Measurements from ENCODE around the gene FREM1. TPM values are rescaled to one million over a fixed set of nuclear protein-coding genes. Genes with fewer than 3 reads are reported as not detected.

The FREM1 gene
- total and polyA plus RNA-seq, 7 experiments from 2014 or later, result 0.24 to 0.86 TPM; not detected in 5

DNA sequence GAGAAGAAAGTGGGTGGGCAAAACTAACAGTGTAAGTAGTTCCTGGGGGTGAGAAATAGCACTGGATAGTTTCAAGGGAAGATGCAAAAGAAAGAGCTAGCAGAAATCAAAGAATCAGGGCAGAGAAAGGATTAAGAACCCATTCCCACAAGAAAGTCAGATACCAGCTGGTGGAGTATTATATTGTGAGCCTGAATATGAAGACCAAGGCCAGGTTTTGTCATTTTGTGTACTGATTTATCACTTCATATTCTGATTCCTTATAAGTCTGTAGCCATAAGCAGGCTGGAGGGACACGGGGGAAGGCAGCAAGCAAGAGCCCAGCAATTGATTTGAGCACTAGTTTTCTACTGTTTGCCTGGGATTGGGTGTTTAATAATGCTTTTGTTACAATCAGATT lies 80.2 kb downstream of the FREM1 start:
- H3K4me3 ChIP-seq (ENCODE audit: low read length), result no peak overlapping the region

DNA sequence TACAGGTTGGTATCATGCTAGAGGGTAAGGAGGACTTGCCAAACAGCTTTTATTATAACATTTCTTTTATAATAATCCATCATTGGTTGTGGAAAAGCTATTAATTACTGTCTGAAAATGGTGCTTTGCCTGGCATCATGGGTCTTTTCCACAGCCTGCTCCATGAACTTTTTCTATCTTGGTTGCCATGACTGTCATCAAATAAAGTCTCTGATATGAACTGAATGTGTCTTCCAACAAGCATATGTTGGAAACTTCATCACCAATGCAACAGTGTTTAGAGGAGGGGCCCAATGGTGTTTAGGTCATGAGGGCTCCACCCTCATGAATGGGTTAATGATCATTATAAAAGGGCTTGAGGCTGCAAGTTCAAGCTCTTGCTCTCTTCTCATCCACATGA lies 81.0 kb downstream of the FREM1 start:
- H3K9me3 Mint-ChIP-seq, result peaks cover 0 to 8% (median 0%) of the 10 kb centered on the region in 11 donors
- H3K27ac Mint-ChIP-seq, result no peak overlapping the region
- H3K27me3 ChIP-seq (ENCODE audit: control insufficient read depth in 2 of 2, insufficient read depth in 2 of 2, low read length in 2 of 2), result no peaks in the 10 kb centered on the region
- no peaks in the 10 kb centered on the region for H3K9me3 ChIP-seq (ENCODE audit: control insufficient read depth in 2 of 3, low read length in 3 of 3)
- peaks cover 0 to 9% (median 3%) of the 10 kb centered on the region in 5 donors for H3K27me3 Mint-ChIP-seq
- H3K4me1 Mint-ChIP-seq, result no peaks in the 10 kb centered on the region
- ATAC-seq (no peak), DNase-seq (no peak)
- H3K36me3 ChIP-seq (ENCODE audit: control insufficient read depth in 2 of 3, insufficient read depth in 3 of 3, low read length in 3 of 3), result no peaks in the 10 kb centered on the region
- H3K27ac ChIP-seq (ENCODE audit: low read depth, low read length), result no peak overlapping the region
- H3K4me3 Mint-ChIP-seq, result no peak overlapping the region
- H3K4me3 ChIP-seq (ENCODE audit: low read length), result no peak overlapping the region
- CTCF ChIA-PET, result no interaction called here
- POLR2A ChIA-PET, result no interaction called here
- intact Hi-C loops (cut with micrococcal nuclease), result no loop called here
- H3K4me1 ChIP-seq (ENCODE audit: control insufficient read depth in 2 of 2, insufficient read depth in 2 of 2, low read length in 2 of 2), result no peaks in the 10 kb centered on the region
- no peaks in the 10 kb centered on the region for H3K36me3 Mint-ChIP-seq

More for the DNA sequence above, 80.2 kb downstream of the FREM1 start:
- Histone ChIP-seq H3K27me3 (ENCODE audit: control insufficient read depth in 2 of 2, insufficient read depth in 2 of 2, low read length in 2 of 2) (no peaks in the 10 kb centered on the region), H3K36me3 (ENCODE audit: control insufficient read depth in 2 of 3, insufficient read depth in 3 of 3, low read length in 3 of 3) (no peaks in the 10 kb centered on the region), H3K27ac (ENCODE audit: low read depth, low read length) (no peak overlapping the region), H3K9me3 (ENCODE audit: control insufficient read depth in 2 of 3, low read length in 3 of 3) (no peaks in the 10 kb centered on the region), H3K4me1 (ENCODE audit: control insufficient read depth in 2 of 2, insufficient read depth in 2 of 2, low read length in 2 of 2) (no peaks in the 10 kb centered on the region)
- Mint-ChIP-seq H3K9me3 (peaks cover 0 to 8% (median 0%) of the 10 kb centered on the region in 11 donors), H3K36me3 (no peaks in the 10 kb centered on the region), H3K27me3 (peaks cover 0 to 9% (median 3%) of the 10 kb centered on the region in 5 donors), H3K27ac (no peak overlapping the region), H3K4me1 (no peaks in the 10 kb centered on the region), H3K4me3 (no peak overlapping the region)
- DNase-seq (no peak), ATAC-seq (no peak)
- POLR2A ChIA-PET, result no interaction called here
- CTCF ChIA-PET, result no interaction called here
- intact Hi-C loops (cut with micrococcal nuclease), result no loop called here

DNA sequence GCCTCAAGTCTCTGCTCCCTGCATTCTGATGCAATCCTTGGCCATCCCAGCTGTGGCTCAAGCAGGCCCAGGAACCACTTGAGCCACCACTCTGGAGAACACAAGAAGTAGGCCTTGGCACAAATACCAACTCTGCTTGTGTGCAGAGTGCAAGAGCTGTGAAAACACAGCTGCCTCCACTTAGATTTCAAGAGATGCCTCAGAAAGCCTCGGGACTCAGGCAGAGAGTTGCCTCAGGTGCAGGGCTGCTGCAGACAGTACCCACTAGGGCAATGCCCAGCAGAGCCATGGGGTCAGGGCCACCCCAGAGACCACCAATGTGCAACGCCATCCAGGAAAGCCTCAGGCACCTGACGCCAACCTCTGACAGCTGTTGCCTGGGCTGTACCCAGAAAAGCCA lies 82.4 kb downstream of the FREM1 start:
- Histone ChIP-seq H3K27me3 (ENCODE audit: control insufficient read depth in 2 of 2, insufficient read depth in 2 of 2, low read length in 2 of 2) (no peaks in the 10 kb centered on the region), H3K36me3 (ENCODE audit: control insufficient read depth in 2 of 3, insufficient read depth in 3 of 3, low read length in 3 of 3) (no peaks in the 10 kb centered on the region), H3K27ac (ENCODE audit: low read depth, low read length) (no peak overlapping the region), H3K4me3 (ENCODE audit: low read length) (no peak overlapping the region), H3K4me1 (ENCODE audit: control insufficient read depth in 2 of 2, insufficient read depth in 2 of 2, low read length in 2 of 2) (no peaks in the 10 kb centered on the region), H3K9me3 (ENCODE audit: control insufficient read depth in 2 of 3, low read length in 3 of 3) (no peaks in the 10 kb centered on the region)
- no peaks in the 10 kb centered on the region for H3K4me1 Mint-ChIP-seq
- ChIA-PET POLR2A (no interaction called here), CTCF (no interaction called here)
- peaks cover 0 to 8% (median 0%) of the 10 kb centered on the region in 11 donors for H3K9me3 Mint-ChIP-seq
- H3K4me3 Mint-ChIP-seq, result no peak overlapping the region
- no peak for DNase-seq
- no peaks in the 10 kb centered on the region for H3K36me3 Mint-ChIP-seq
- peaks cover 0 to 9% (median 3%) of the 10 kb centered on the region in 5 donors for H3K27me3 Mint-ChIP-seq
- no peak overlapping the region for H3K27ac Mint-ChIP-seq
- intact Hi-C loops (cut with micrococcal nuclease), result no loop called here
- no peak for ATAC-seq

DNA sequence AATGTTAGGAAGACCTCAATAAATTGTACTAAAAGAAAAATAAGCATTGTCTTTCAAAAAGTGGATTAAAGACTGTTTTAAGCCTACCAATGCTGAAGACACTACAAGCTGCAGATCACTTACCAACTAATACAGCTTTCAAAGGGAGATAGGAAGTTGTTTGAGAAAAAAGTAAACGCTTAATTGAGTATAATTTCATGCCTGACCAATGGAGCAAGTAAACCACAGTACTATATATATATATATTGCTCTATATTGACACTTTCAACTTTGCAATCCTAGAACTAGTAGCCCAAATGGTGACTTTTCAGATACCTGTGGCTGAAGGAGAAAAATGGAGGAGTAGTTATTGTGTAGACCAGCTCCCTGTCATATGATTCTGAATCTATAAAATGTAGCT lies 85.7 kb downstream of the FREM1 start:
- Histone ChIP-seq H3K9me3 (ENCODE audit: control insufficient read depth in 2 of 3, low read length in 3 of 3) (no peaks in the 10 kb centered on the region), H3K27ac (ENCODE audit: low read depth, low read length) (no peak overlapping the region), H3K36me3 (ENCODE audit: control insufficient read depth in 2 of 3, insufficient read depth in 3 of 3, low read length in 3 of 3) (no peaks in the 10 kb centered on the region), H3K4me1 (ENCODE audit: control insufficient read depth in 2 of 2, insufficient read depth in 2 of 2, low read length in 2 of 2) (no peaks in the 10 kb centered on the region), H3K4me3 (ENCODE audit: low read length) (no peak overlapping the region), H3K27me3 (ENCODE audit: control insufficient read depth in 2 of 2, insufficient read depth in 2 of 2, low read length in 2 of 2) (no peaks in the 10 kb centered on the region)
- H3K27me3 Mint-ChIP-seq, result peaks cover 0 to 22% (median 10%) of the 10 kb centered on the region in 5 donors
- no peak overlapping the region for H3K4me3 Mint-ChIP-seq
- H3K27ac Mint-ChIP-seq, result no peak overlapping the region
- H3K36me3 Mint-ChIP-seq, result no peaks in the 10 kb centered on the region
- H3K4me1 Mint-ChIP-seq, result no peaks in the 10 kb centered on the region
- peaks cover 0 to 2% (median 0%) of the 10 kb centered on the region in 11 donors for H3K9me3 Mint-ChIP-seq
- intact Hi-C loops (cut with micrococcal nuclease), result no loop called here
- ATAC-seq (no peak), DNase-seq (no peak)
- CTCF ChIA-PET, result no interaction called here
- POLR2A ChIA-PET, result no interaction called here

DNA sequence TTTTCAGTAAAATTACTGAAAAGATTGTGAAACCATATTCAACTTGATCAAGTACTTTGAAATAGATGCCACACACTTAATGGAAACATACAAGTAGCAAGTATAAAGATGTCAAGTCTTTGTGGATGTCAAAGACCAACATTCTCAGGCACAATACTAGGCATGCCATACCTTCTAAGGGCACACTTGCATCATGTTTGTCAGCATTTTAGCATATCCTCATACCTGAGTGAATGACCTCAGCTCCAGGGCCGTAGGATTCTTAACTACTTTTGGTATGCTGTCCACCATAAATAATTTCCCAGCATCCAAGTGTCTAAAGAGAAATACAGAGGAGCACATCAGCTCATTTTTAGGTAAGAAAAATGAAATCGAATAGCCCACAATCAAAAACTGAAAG lies 86.4 kb downstream of the FREM1 start:
- no peak overlapping the region for H3K4me3 Mint-ChIP-seq
- Histone ChIP-seq H3K27me3 (ENCODE audit: control insufficient read depth in 2 of 2, insufficient read depth in 2 of 2, low read length in 2 of 2) (no peaks in the 10 kb centered on the region), H3K36me3 (ENCODE audit: control insufficient read depth in 2 of 3, insufficient read depth in 3 of 3, low read length in 3 of 3) (no peaks in the 10 kb centered on the region), H3K9me3 (ENCODE audit: control insufficient read depth in 2 of 3, low read length in 3 of 3) (no peaks in the 10 kb centered on the region), H3K27ac (ENCODE audit: low read depth, low read length) (no peak overlapping the region), H3K4me3 (ENCODE audit: low read length) (no peak overlapping the region), H3K4me1 (ENCODE audit: control insufficient read depth in 2 of 2, insufficient read depth in 2 of 2, low read length in 2 of 2) (no peaks in the 10 kb centered on the region)
- H3K36me3 Mint-ChIP-seq, result no peaks in the 10 kb centered on the region
- DNase-seq (no peak), ATAC-seq (no peak)
- H3K27me3 Mint-ChIP-seq, result peaks cover 0 to 29% (median 10%) of the 10 kb centered on the region in 5 donors
- no peaks in the 10 kb centered on the region for H3K9me3 Mint-ChIP-seq
- intact Hi-C loops (cut with micrococcal nuclease), result no loop called here
- ChIA-PET CTCF (no interaction called here), POLR2A (no interaction called here)
- H3K27ac Mint-ChIP-seq, result no peak overlapping the region
- H3K4me1 Mint-ChIP-seq, result no peaks in the 10 kb centered on the region

DNA sequence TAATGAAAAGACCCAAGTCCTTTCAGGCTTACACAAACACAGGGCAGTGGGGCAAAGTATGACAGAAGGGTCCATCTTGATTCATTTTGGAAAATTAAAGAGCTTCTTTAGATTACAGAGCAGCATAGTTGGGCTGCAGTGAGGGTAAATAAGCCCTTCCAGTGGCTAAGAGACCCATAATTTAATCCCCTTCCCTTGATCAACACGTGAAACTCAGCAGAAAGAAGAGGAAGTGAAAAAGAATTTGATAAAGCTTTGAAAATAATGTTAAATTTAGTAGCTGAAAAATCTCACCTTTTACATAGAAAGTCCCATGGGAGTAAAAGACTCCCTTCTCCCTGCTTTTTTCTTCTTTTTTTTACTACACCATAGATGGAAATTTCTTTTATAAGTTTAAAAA lies 87.6 kb downstream of the FREM1 start:
- ChIA-PET CTCF (no interaction called here), POLR2A (no interaction called here)
- intact Hi-C loops (cut with micrococcal nuclease), result no loop called here
- H3K27me3 ChIP-seq (ENCODE audit: control insufficient read depth in 2 of 2, insufficient read depth in 2 of 2, low read length in 2 of 2), result no peaks in the 10 kb centered on the region
- H3K36me3 ChIP-seq (ENCODE audit: control insufficient read depth in 2 of 3, insufficient read depth in 3 of 3, low read length in 3 of 3), result no peaks in the 10 kb centered on the region
- H3K4me3 Mint-ChIP-seq, result no peak overlapping the region
- no peaks in the 10 kb centered on the region for H3K36me3 Mint-ChIP-seq
- ATAC-seq, result no peak
- H3K4me1 ChIP-seq (ENCODE audit: control insufficient read depth in 2 of 2, insufficient read depth in 2 of 2, low read length in 2 of 2), result no peaks in the 10 kb centered on the region
- H3K27ac Mint-ChIP-seq, result no peak overlapping the region
- H3K27me3 Mint-ChIP-seq, result peaks cover 0 to 29% (median 15%) of the 10 kb centered on the region in 5 donors
- H3K9me3 ChIP-seq (ENCODE audit: control insufficient read depth in 2 of 3, low read length in 3 of 3), result no peaks in the 10 kb centered on the region
- DNase-seq, result no peak
- H3K9me3 Mint-ChIP-seq, result no peaks in the 10 kb centered on the region
- H3K4me1 Mint-ChIP-seq, result no peaks in the 10 kb centered on the region
- H3K4me3 ChIP-seq (ENCODE audit: low read length), result no peak overlapping the region
- H3K27ac ChIP-seq (ENCODE audit: low read depth, low read length), result no peak overlapping the region

DNA sequence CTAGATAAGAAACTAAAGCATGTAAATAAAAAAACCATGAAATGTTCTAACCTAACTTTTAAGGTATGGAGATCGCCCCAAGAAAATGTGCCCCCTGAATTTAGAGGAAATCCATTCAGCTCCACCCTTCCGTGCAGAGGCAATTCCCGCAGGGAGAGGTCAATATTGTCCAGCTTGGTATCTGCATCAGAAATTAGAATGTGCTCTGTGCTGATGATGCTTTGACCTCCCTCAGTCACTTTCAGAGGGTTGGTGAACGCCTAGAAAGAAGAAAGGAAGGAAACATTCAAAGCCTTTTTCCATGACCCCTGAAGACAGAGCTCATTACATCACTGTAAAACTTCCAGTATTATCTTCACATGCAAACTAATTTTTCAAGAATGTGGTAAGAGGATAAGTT lies 91.0 kb downstream of the FREM1 start:
- no peaks in the 10 kb centered on the region for H3K4me1 Mint-ChIP-seq
- H3K4me3 ChIP-seq (ENCODE audit: low read length), result no peak overlapping the region
- H3K27ac ChIP-seq (ENCODE audit: low read depth, low read length), result no peak overlapping the region
- no peak overlapping the region for H3K4me3 Mint-ChIP-seq
- CTCF ChIA-PET, result no interaction called here
- DNase-seq (no peak), ATAC-seq (no peak)
- no peaks in the 10 kb centered on the region for H3K27me3 ChIP-seq (ENCODE audit: control insufficient read depth in 2 of 2, insufficient read depth in 2 of 2, low read length in 2 of 2)
- H3K9me3 ChIP-seq (ENCODE audit: control insufficient read depth in 2 of 3, low read length in 3 of 3), result no peaks in the 10 kb centered on the region
- peaks cover 0 to 25% (median 15%) of the 10 kb centered on the region in 5 donors for H3K27me3 Mint-ChIP-seq
- no peaks in the 10 kb centered on the region for H3K4me1 ChIP-seq (ENCODE audit: control insufficient read depth in 2 of 2, insufficient read depth in 2 of 2, low read length in 2 of 2)
- no peaks in the 10 kb centered on the region for H3K36me3 ChIP-seq (ENCODE audit: control insufficient read depth in 2 of 3, insufficient read depth in 3 of 3, low read length in 3 of 3)
- no peaks in the 10 kb centered on the region for H3K9me3 Mint-ChIP-seq
- H3K27ac Mint-ChIP-seq, result no peak overlapping the region
- no peaks in the 10 kb centered on the region for H3K36me3 Mint-ChIP-seq
- POLR2A ChIA-PET, result no interaction called here
- intact Hi-C loops (cut with micrococcal nuclease), result no loop called here
